Lower leg skin (tissue), 3 donors: ENCODE results near the gene SNX25.

Experiments used
- CTCF ChIP-seq, 3 donors: fragments of 450-650 bp; IDR thresholded peaks; one replicate each; pipeline ENCODE4 v1.5.1; 2016; ENCODE audit warnings: antibody characterized with exemption in 3 of 3, mild to moderate bottlenecking in 3 of 3, moderate library complexity in 2 of 3
- POLR2A ChIP-seq, 2 donors: fragments of 450-650 bp; IDR thresholded peaks; one replicate each; pipeline ENCODE4 v1.6.1; 2016 to 2017; ENCODE audit warnings: antibody characterized with exemption in 2 of 2, mild to moderate bottlenecking in 1 of 2, moderate library complexity in 1 of 2

GRCh38 chr4:185225940-185226339 lies 16.5 kb downstream of the SNX25 start:
- TF ChIP-seq POLR2A (IDR thresholded peaks at IDR 0.05): no peak
- no peak for TF ChIP-seq CTCF (IDR thresholded peaks at IDR 0.05)
